HepG2 (cell line): Measurements from ENCODE around the gene MARS1. TPM values are rescaled to one million over a fixed set of nuclear protein-coding genes. Genes with fewer than 3 reads are reported as not detected.

Source experiments
- ATAD3A ChIP-seq: sonication (generic); formaldehyde crosslinking; IDR thresholded peaks from 2 replicates; pipeline ENCODE4 v1.4.0; 2020; ENCODE audit warnings: missing genetic modification reagents
- CBX2 ChIP-seq, 2 experiments: fragments of 200-600 bp in 1 of 2; sonication (generic); formaldehyde crosslinking in 1 of 2; IDR thresholded peaks; 2 replicates each; pipeline versions ENCODE4 v1.7.0 to v1.8.1; 2018 to 2022; ENCODE audit warnings: low read depth in 2 of 2, low read length in 1 of 2, mild to moderate bottlenecking in 1 of 2, missing genetic modification reagents in 1 of 2
- KAT8 ChIP-seq: IDR thresholded peaks from 2 replicates; pipeline ENCODE4 v1.6.1; 2016; ENCODE audit warnings: missing genetic modification reagents, missing compliant biosample characterization
- MLLT10 ChIP-seq: sonication (generic); formaldehyde crosslinking; IDR thresholded peaks from 2 replicates; pipeline ENCODE4 v1.4.0; 2020; ENCODE audit warnings: missing genetic modification reagents
- NFE2L1 ChIP-seq: sonication (generic); formaldehyde crosslinking; IDR thresholded peaks from 2 replicates; pipeline ENCODE4 v1.4.0; 2020; ENCODE audit warnings: missing genetic modification reagents, mild to moderate bottlenecking, borderline replicate concordance
- PAF1 ChIP-seq: IDR thresholded peaks from 2 replicates; pipeline ENCODE4 v1.6.1; 2016; ENCODE audit warnings: missing genetic modification reagents, missing compliant biosample characterization
- PLRG1 ChIP-seq: fragments of 450-650 bp; conservative IDR thresholded peaks from 2 replicates; pipeline ENCODE4 v1.6.1; 2016
- POGZ ChIP-seq: sonication (generic); formaldehyde crosslinking; IDR thresholded peaks from 2 replicates; pipeline ENCODE4 v1.4.0; 2020; ENCODE audit warnings: mild to moderate bottlenecking, missing genetic modification reagents
- REPIN1 ChIP-seq: sonication (generic); formaldehyde crosslinking; IDR thresholded peaks from 2 replicates; pipeline ENCODE4 v1.8.0; 2022; ENCODE audit warnings: missing genetic modification reagents, low read depth, mild to moderate bottlenecking, borderline replicate concordance
- RFX5 ChIP-seq: IDR thresholded peaks from 2 replicates; pipeline ENCODE4 v1.6.1; 2011; ENCODE audit warnings: low read depth, low read length, improper control_type of control experiment
- SSRP1 ChIP-seq: IDR thresholded peaks from 2 replicates; pipeline ENCODE4 v1.6.1; 2016; ENCODE audit warnings: control low read depth
- TFDP2 ChIP-seq: sonication (generic); formaldehyde crosslinking; IDR thresholded peaks from 2 replicates; pipeline ENCODE4 v1.4.0; 2020; ENCODE audit warnings: missing genetic modification reagents
- TOPORS ChIP-seq: sonication (generic); formaldehyde crosslinking; IDR thresholded peaks from 2 replicates; pipeline ENCODE4 v1.8.0; 2023; ENCODE audit warnings: mild to moderate bottlenecking, missing genetic modification reagents
- TRIM24 ChIP-seq: sonication (generic); formaldehyde crosslinking; IDR thresholded peaks from 2 replicates; pipeline ENCODE4 v1.8.0; 2022; ENCODE audit warnings: mild to moderate bottlenecking, missing genetic modification reagents
- WIZ ChIP-seq: sonication (generic); formaldehyde crosslinking; IDR thresholded peaks from 2 replicates; pipeline ENCODE4 v1.5.1; 2020; ENCODE audit warnings: mild to moderate bottlenecking, missing genetic modification reagents
- ZBTB21 ChIP-seq: sonication (generic); formaldehyde crosslinking; IDR thresholded peaks from 2 replicates; pipeline ENCODE4 v1.4.0; 2020; ENCODE audit warnings: missing genetic modification reagents
- ZFP41 ChIP-seq: sonication (generic); formaldehyde crosslinking; IDR thresholded peaks from 2 replicates; pipeline ENCODE4 v1.4.0; 2020; ENCODE audit warnings: mild to moderate bottlenecking, missing genetic modification reagents, borderline replicate concordance
- ZNF44 ChIP-seq: sonication (generic); formaldehyde crosslinking; IDR thresholded peaks from 2 replicates; pipeline ENCODE4 v1.5.1; 2020; ENCODE audit warnings: mild to moderate bottlenecking, missing genetic modification reagents
- ZNF501 ChIP-seq: sonication (generic); formaldehyde crosslinking; IDR thresholded peaks from 2 replicates; pipeline ENCODE4 v1.5.1; 2020; ENCODE audit warnings: mild to moderate bottlenecking, moderate library complexity, missing genetic modification reagents
- ZNF567 ChIP-seq: sonication (generic); formaldehyde crosslinking; IDR thresholded peaks from 2 replicates; pipeline ENCODE4 v1.8.1; 2023; ENCODE audit warnings: mild to moderate bottlenecking, missing genetic modification reagents, borderline replicate concordance
- ZNF660 ChIP-seq: sonication (generic); formaldehyde crosslinking; IDR thresholded peaks from 2 replicates; pipeline ENCODE4 v1.5.1; 2020; ENCODE audit warnings: mild to moderate bottlenecking, low read depth, missing genetic modification reagents, borderline replicate concordance
- ZNF674 ChIP-seq: sonication (generic); formaldehyde crosslinking; IDR thresholded peaks from 2 replicates; pipeline ENCODE4 v1.5.0; 2020; ENCODE audit warnings: low read depth, mild to moderate bottlenecking, missing genetic modification reagents
- ZNF780A ChIP-seq: sonication (generic); formaldehyde crosslinking; IDR thresholded peaks from 2 replicates; pipeline ENCODE4 v1.8.0; 2022; ENCODE audit warnings: mild to moderate bottlenecking, missing genetic modification reagents, moderate library complexity
- ZNF883 ChIP-seq: sonication (generic); formaldehyde crosslinking; IDR thresholded peaks from 2 replicates; pipeline ENCODE4 v1.5.1; 2020; ENCODE audit warnings: mild to moderate bottlenecking, missing genetic modification reagents; ENCODE audit errors: not compliant biosample characterization
- ZSCAN21 ChIP-seq: sonication (generic); formaldehyde crosslinking; IDR thresholded peaks from 2 replicates; pipeline ENCODE4 v1.8.0; 2022; ENCODE audit warnings: mild to moderate bottlenecking, missing genetic modification reagents, moderate library complexity, borderline replicate concordance
- polyA plus RNA-seq, 8 experiments: library from polyadenylated mRNA; depleted of rRNA in 3 of 8; stranded (reverse) in 7 of 8; unstranded in 1 of 8; fragments of >200 nt; fragmentation: Illumina TruSeq in 4 of 8; extraction: Trizol in 4 of 8; gene quantifications; 2 replicates each; pipeline versions ENCODE4 v1.2.1 to v1.2.3, GENCODE V29; 2011 to 2016; ENCODE audit warnings: low read depth in 4 of 8, missing spikeins in 1 of 8, mixed read lengths in 1 of 8; ENCODE audit not compliant: insufficient read depth in 1 of 8
- total RNA-seq, 5 experiments: library from RNA; depleted of rRNA; stranded (reverse); fragments of >200 nt; fragmentation: Illumina TruSeq; extraction: Trizol; gene quantifications; 2 replicates each; pipeline ENCODE4 v1.2.3, GENCODE V29; 2016; ENCODE audit warnings: low read depth in 1 of 5
- TF ChIP-seq, protein P1 (sequence below): sonication (generic); formaldehyde crosslinking; IDR thresholded peaks from 2 replicates; pipeline ENCODE4 v1.9.0; 2022; ENCODE audit warnings: low read depth, missing genetic modification reagents

MARS1 gene
- total and polyA plus RNA-seq, 2 of the 13 experiments (the other 11 are each of a cell fraction or from before 2014, with no cell fraction given), result 115 to 181 TPM

DNA sequence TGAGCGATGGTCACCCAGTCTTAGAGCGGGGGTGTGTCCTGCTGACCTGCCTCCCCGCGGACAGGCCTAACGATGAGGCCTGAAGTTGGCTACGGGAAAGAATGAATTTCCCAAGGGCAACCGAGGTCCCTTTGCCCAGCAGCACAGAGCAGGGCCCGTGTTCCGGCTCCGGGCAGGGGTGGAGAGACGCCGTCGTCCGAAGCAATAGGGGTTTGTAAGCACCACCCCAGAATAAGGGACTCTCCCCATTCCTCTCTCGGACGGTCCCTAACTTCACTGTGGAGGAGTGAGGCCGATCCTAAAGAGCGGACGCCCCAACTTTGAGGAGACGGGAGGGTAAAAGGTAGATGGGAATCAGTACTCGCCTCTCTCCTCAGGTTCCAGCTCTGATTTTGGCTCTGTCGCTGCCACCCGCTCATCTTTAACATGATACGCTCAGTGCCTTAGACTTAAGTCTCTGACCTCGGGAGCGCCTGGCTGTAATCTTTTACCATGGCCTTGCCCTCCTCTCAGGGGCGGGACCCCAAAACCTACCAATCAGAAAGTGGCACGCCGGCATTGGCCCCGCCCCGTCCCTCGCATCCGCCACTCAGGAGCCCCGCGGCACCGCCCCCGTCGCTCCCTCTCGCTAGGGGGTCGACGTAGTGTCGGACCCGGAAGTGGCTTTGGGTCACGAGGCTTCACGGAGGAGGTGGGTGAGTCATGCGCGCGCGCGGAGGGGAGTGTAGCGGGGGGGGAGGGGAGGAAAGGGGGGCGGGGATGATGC is 32.4 kb downstream of the MARS1 start, which contains the start of gene DDIT3 (continued):
- TF ChIP-seq, protein P1, sequence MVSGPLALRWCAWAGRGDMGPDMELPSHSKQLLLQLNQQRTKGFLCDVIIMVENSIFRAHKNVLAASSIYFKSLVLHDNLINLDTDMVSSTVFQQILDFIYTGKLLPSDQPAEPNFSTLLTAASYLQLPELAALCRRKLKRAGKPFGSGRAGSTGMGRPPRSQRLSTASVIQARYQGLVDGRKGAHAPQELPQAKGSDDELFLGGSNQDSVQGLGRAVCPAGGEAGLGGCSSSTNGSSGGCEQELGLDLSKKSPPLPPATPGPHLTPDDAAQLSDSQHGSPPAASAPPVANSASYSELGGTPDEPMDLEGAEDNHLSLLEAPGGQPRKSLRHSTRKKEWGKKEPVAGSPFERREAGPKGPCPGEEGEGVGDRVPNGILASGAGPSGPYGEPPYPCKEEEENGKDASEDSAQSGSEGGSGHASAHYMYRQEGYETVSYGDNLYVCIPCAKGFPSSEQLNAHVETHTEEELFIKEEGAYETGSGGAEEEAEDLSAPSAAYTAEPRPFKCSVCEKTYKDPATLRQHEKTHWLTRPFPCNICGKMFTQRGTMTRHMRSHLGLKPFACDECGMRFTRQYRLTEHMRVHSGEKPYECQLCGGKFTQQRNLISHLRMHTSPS (CRISPR knock-in tag), result no peak
- TF ChIP-seq WIZ (CRISPR knock-in tag) (peak; percentile 60), ATAD3A (no peak), SSRP1 (no peak), ZNF660 (CRISPR knock-in tag) (no peak), ZNF501 (0 out of 2 replicates have a peak, but pooled peaks have one; percentile 0), MLLT10 (CRISPR knock-in tag) (no peak), ZBTB21 (CRISPR knock-in tag) (no peak; the same call in 1 of the 2 replicates), TRIM24 (no peak), ZNF780A (CRISPR knock-in tag) (no peak; the same call in 1 of the 2 replicates), PAF1 (CRISPR knock-in tag) (peak; percentile 90), ZNF44 (0 out of 2 replicates have a peak, but pooled peaks have one; percentile 27), POGZ (CRISPR knock-in tag) (0 out of 2 replicates have a peak, but pooled peaks have one; percentile 34), ZNF567 (CRISPR knock-in tag) (no peak), ZSCAN21 (0 out of 2 replicates have a peak, but pooled peaks have one; percentile 31), ZNF674 (0 out of 2 replicates have a peak, but pooled peaks have one; percentile 71), RFX5 (no peak), TOPORS (CRISPR knock-in tag) (no peak), REPIN1 (CRISPR knock-in tag) (peak; percentile 79; the same call in 1 of the 2 replicates), KAT8 (CRISPR knock-in tag) (peak; percentile 59), CBX2 (IDR thresholded peaks at IDR 0.05; ENCODE audit: low read depth, low read length) (no peak), CBX2 (CRISPR knock-in tag; IDR thresholded peaks at IDR 0.05; ENCODE audit: low read depth) (no peak), NFE2L1 (CRISPR knock-in tag) (no peak), TFDP2 (no peak), ZFP41 (CRISPR knock-in tag) (no peak), PLRG1 (no peak), ZNF883 (CRISPR knock-in tag) (no peak)
